IMR-90 (cell line): ENCODE measurements around the gene ABHD17C. TPM values are rescaled to one million over a fixed set of nuclear protein-coding genes. Genes with fewer than 3 reads are reported as not detected.

Experiments
- ATAC-seq: fragments of 200-7000 bp; cut with Tn5 transposase; 2 replicates; pipeline ENCODE4 v1.9.1; 2020; ENCODE audit warnings: low read depth, mild to moderate bottlenecking, moderate library complexity
- BruUV-seq: library from RNA; stranded (reverse); fragments of 400-500 nt; replicated peaks from 2 replicates; lab custom pipeline; 2021; lab: Mats Ljungman, UMichigan
- CTCF ChIA-PET: fragments of 300-600 bp; formaldehyde crosslinking; extraction: SDS; loops from one replicate; lab custom pipeline; 2021; ENCODE audit warnings: antibody characterized with exemption; lab: Yijun Ruan, JAX
- POLR2A ChIA-PET: fragments of 300-600 bp; sonication (Branson Sonifier 250); formaldehyde crosslinking; loops from one replicate; lab custom pipeline; 2022; ENCODE audit warnings: antibody characterized with exemption; ENCODE audit not compliant: unreplicated experiment; lab: Charles Lee
- DNase-seq: peaks from one replicate; pipeline ENCODE4 v3.0.0; 2013
- H2AFZ ChIP-seq: replicated peaks from 2 replicates; pipeline ENCODE3; 2013; ENCODE audit warnings: low read length, mild to moderate bottlenecking; ENCODE audit not compliant: poor library complexity
- H2AK5ac ChIP-seq: 2 replicates; pipeline ENCODE4 v1.6.1; 2013; ENCODE audit warnings: low read depth, low read length, inconsistent platforms
- H2AK9ac ChIP-seq: replicated peaks from 2 replicates; pipeline ENCODE3; 2013; ENCODE audit warnings: mild to moderate bottlenecking, low read depth, low read length, moderate library complexity; ENCODE audit not compliant: poor library complexity
- H2BK120ac ChIP-seq: 2 replicates; pipeline ENCODE4 v1.6.1; 2013; ENCODE audit warnings: low read depth, low read length, inconsistent platforms
- H2BK15ac ChIP-seq: 3 replicates; pipeline ENCODE4 v1.6.1; 2013; ENCODE audit warnings: low read depth, low read length, inconsistent platforms
- H2BK20ac ChIP-seq: 2 replicates; pipeline ENCODE4 v1.6.1; 2013; ENCODE audit warnings: low read depth, mild to moderate bottlenecking, inconsistent platforms, low read length, moderate library complexity
- H2BK5ac ChIP-seq: 2 replicates; pipeline ENCODE4 v1.6.1; 2013; ENCODE audit warnings: mild to moderate bottlenecking, low read depth, low read length, inconsistent platforms; ENCODE audit not compliant: poor library complexity, severe bottlenecking
- H3K14ac ChIP-seq: replicated peaks from 2 replicates; pipeline ENCODE4 v1.6.1; 2013; ENCODE audit warnings: low read depth, low read length, inconsistent platforms
- H3K18ac ChIP-seq: 2 replicates; pipeline ENCODE4 v1.6.1; 2013; ENCODE audit warnings: low read depth, low read length, control low read depth
- H3K23ac ChIP-seq: 2 replicates; pipeline ENCODE4 v1.6.1; 2013; ENCODE audit warnings: low read depth, low read length, inconsistent platforms
- H3K27ac ChIP-seq: 2 replicates; pipeline ENCODE4 v1.5.1; 2013; ENCODE audit warnings: mild to moderate bottlenecking, control low read depth, low read length; ENCODE audit not compliant: insufficient read depth
- H3K27me3 ChIP-seq: 2 replicates; pipeline ENCODE4 v1.6.1; 2013; ENCODE audit warnings: low read length; ENCODE audit not compliant: control insufficient read depth, insufficient read depth
- H3K36me3 ChIP-seq: 2 replicates; pipeline ENCODE4 v1.6.1; 2013; ENCODE audit warnings: low read length, mixed read lengths; ENCODE audit not compliant: control insufficient read depth, insufficient read depth
- H3K4ac ChIP-seq: 2 replicates; pipeline ENCODE4 v1.6.1; 2013; ENCODE audit warnings: low read depth, low read length, inconsistent platforms
- H3K4me1 ChIP-seq: 2 replicates; pipeline ENCODE4 v1.6.1; 2013; ENCODE audit warnings: low read length, mixed read lengths; ENCODE audit not compliant: control insufficient read depth, insufficient read depth
- H3K4me2 ChIP-seq: 2 replicates; pipeline ENCODE4 v1.6.1; 2013; ENCODE audit warnings: low read depth, mild to moderate bottlenecking, control low read depth, low read length, moderate library complexity
- H3K4me3 ChIP-seq: 2 replicates; pipeline ENCODE4 v1.5.1; 2013; ENCODE audit warnings: low read depth, mild to moderate bottlenecking, control low read depth, low read length, moderate library complexity; ENCODE audit not compliant: insufficient read depth
- H3K56ac ChIP-seq: 2 replicates; pipeline ENCODE4 v1.6.1; 2013; ENCODE audit warnings: low read length, inconsistent platforms; ENCODE audit not compliant: insufficient read depth; ENCODE audit errors: extremely low read depth
- H3K79me1 ChIP-seq, 2 experiments: 2 replicates each; pipeline ENCODE4 v1.6.1; 2013; ENCODE audit warnings: low read length in 2 of 2, inconsistent platforms in 1 of 2, low read depth in 1 of 2
- H3K9ac ChIP-seq: 2 replicates; pipeline ENCODE4 v1.6.1; 2013; ENCODE audit warnings: low read depth, low read length, control low read depth
- H3K9me1 ChIP-seq: 2 replicates; pipeline ENCODE4 v1.6.1; 2013; ENCODE audit warnings: low read length, inconsistent platforms; ENCODE audit not compliant: insufficient read depth
- H3K9me3 ChIP-seq: 2 replicates; pipeline ENCODE4 v1.6.1; 2013; ENCODE audit warnings: low read length; ENCODE audit not compliant: control insufficient read depth, insufficient read depth
- H4K20me1 ChIP-seq: 2 replicates; pipeline ENCODE4 v1.6.1; 2013; ENCODE audit warnings: low read length, inconsistent platforms; ENCODE audit not compliant: insufficient read depth
- H4K5ac ChIP-seq: 2 replicates; pipeline ENCODE4 v1.6.1; 2013; ENCODE audit warnings: mild to moderate bottlenecking, low read depth, low read length, control low read depth
- H4K8ac ChIP-seq, 2 experiments: 2 replicates each; pipeline ENCODE4 v1.6.1; 2013; ENCODE audit warnings: low read depth in 2 of 2, low read length in 2 of 2, control low read depth in 1 of 2, inconsistent platforms in 1 of 2
- H4K91ac ChIP-seq: 2 replicates; pipeline ENCODE4 v1.6.1; 2013; ENCODE audit warnings: low read depth, low read length, inconsistent platforms; ENCODE audit not compliant: insufficient read depth
- BHLHE40 ChIP-seq: fragments of 150-350 bp; IDR thresholded peaks from 2 replicates; pipeline ENCODE4 v1.6.1; 2016; ENCODE audit warnings: mild to moderate bottlenecking, low read depth, low read length
- CEBPB ChIP-seq: IDR thresholded peaks from 2 replicates; pipeline ENCODE4 v1.6.1; 2012; ENCODE audit warnings: low read depth, low read length, improper control_type of control experiment
- CHD1 ChIP-seq: IDR thresholded peaks from 2 replicates; pipeline ENCODE4 v1.6.1; 2012; ENCODE audit warnings: low read depth, low read length, improper control_type of control experiment
- CTCF ChIP-seq: conservative IDR thresholded peaks from 2 replicates; pipeline ENCODE4 v1.5.1; 2012; ENCODE audit warnings: mild to moderate bottlenecking, low read depth, low read length, improper control_type of control experiment
- ELK1 ChIP-seq: fragments of 150-350 bp; IDR thresholded peaks from 2 replicates; pipeline ENCODE4 v1.6.1; 2016; ENCODE audit warnings: low read depth, mild to moderate bottlenecking, low read length, moderate library complexity, borderline replicate concordance
- MAFK ChIP-seq: IDR thresholded peaks from 2 replicates; pipeline ENCODE4 v1.6.1; 2012; ENCODE audit warnings: low read depth, low read length, improper control_type of control experiment
- MXI1 ChIP-seq: IDR thresholded peaks from 2 replicates; pipeline ENCODE4 v1.6.1; 2012; ENCODE audit warnings: low read depth, mild to moderate bottlenecking, low read length, moderate library complexity, borderline replicate concordance
- POLR2A ChIP-seq: IDR thresholded peaks from 2 replicates; pipeline ENCODE4 v1.6.1; 2012; ENCODE audit warnings: mild to moderate bottlenecking, low read depth, low read length
- RAD21 ChIP-seq: IDR thresholded peaks from 2 replicates; pipeline ENCODE4 v1.6.1; 2012; ENCODE audit warnings: low read length, improper control_type of control experiment
- USF2 ChIP-seq: fragments of 150-350 bp; IDR thresholded peaks from 2 replicates; pipeline ENCODE4 v1.6.1; 2017; ENCODE audit warnings: mild to moderate bottlenecking, antibody characterized with exemption, low read length, low read depth
- WGBS, 2 experiments: methylation state at CpG; one replicate each; pipeline versions ENCODE4 v1.1.5 to v1.1.7; 2013; ENCODE audit warnings: missing lambda C conversion rate in 2 of 2; ENCODE audit not compliant: insufficient read length in 1 of 2; ENCODE audit errors: extremely low coverage in 2 of 2; 5-methylcytosine and 5-hydroxymethylcytosine counted together
- dilution Hi-C: fragments of 300-500 bp; cut with HindIII; formaldehyde crosslinking; loops from one replicate; pipeline ENCODE4 v1.14.3; 2018; ENCODE audit warnings: low sequenced_read_pairs; ENCODE audit not compliant: unreplicated experiment
- in situ Hi-C: fragments of 300-500 bp; cut with MboI; formaldehyde crosslinking; loops from 3 replicates; pipeline ENCODE4 v1.14.3; 2019; ENCODE audit warnings: low sequenced_read_pairs, inconsistent platforms, mixed read lengths
- intact Hi-C: fragments of 100-400 bp; cut with micrococcal nuclease; formaldehyde crosslinking; loops from 2 replicates; pipeline ENCODE4 v1.10.0; 2022
- polyA plus RNA-seq, 3 experiments: library from polyadenylated mRNA; depleted of rRNA; stranded (reverse); fragments of >200 nt; gene quantifications; 2 replicates each; pipeline ENCODE4 v1.2.3, GENCODE V29; 2012; ENCODE audit warnings: low replicate concordance in 1 of 3
- total RNA-seq: library from RNA; depleted of rRNA; stranded (reverse); fragments of >200 nt; gene quantifications from 2 replicates; pipeline ENCODE4 v1.2.3, GENCODE V29; 2012

The ABHD17C gene
- total and polyA plus RNA-seq, 2 of the 4 experiments (the other 2 are of a cell fraction) = 5.4 to 10.3 TPM

DNA sequence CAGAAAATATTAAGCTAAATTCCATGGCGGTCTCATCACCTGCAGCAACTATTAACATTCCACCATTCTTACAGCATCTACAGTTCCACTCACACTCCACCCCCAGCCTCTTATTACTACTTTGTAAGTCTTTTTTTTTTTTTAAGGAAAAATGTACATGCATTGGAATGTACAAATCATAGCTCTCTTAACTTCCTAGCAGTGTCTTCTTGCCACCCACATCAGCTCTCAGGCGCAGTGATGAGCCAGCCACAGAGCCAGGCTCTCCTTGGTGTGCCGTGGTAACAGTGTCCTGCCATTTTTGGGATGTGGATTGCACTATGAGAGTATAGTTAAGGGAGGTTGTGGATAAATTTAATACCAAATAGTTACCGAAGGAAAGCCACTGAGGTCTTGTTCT, 17.8 kb downstream of the ABHD17C start:
- in situ Hi-C loops = no loop called here

More for the DNA sequence above, 17.8 kb downstream of the ABHD17C start:
- Histone ChIP-seq H3K14ac (peak overlapping the region; percentile 75; the same call in 1 of the 2 replicates), H3K18ac (no peak overlapping the region), H4K91ac (no peak overlapping the region), H3K23ac (no peak overlapping the region; the same call in 1 of the 2 replicates), H3K4me3 (no peak overlapping the region), H2AK5ac (no peak overlapping the region), H3K4me2 (no peak overlapping the region), H4K5ac (no peak overlapping the region), H2BK20ac (no peak overlapping the region), H3K27me3 (no peaks in the 10 kb centered on the region), H2AK9ac (no peak overlapping the region), H3K79me1 (peaks cover 40 to 89% of the 10 kb centered on the region in 2 experiments), H3K9me1 (peaks cover 15% of the 10 kb centered on the region), H3K27ac (no peak overlapping the region), H3K56ac (no peak overlapping the region), H2AFZ (no peak overlapping the region), H4K8ac (no peak overlapping the region), H3K4me1 (peaks cover 2% of the 10 kb centered on the region; the same call in 1 of the 2 replicates), H2BK120ac (no peak overlapping the region), H3K4ac (no peak overlapping the region), H4K20me1 (peaks cover 86% of the 10 kb centered on the region), H3K9me3 (no peaks in the 10 kb centered on the region), H2BK5ac (no peak overlapping the region), H3K9ac (no peak overlapping the region), H2BK15ac (no peak overlapping the region), H3K36me3 (peaks cover 11% of the 10 kb centered on the region)
- BruUV-seq = no TSS peak
- intact Hi-C loops (no loop called here), dilution Hi-C loops (no loop called here)
- DNase-seq (peak; percentile 44), ATAC-seq (peak; percentile 69)
- WGBS, 2 experiments = no CpG with 5 or more reads among the region's 4 CpGs
- ChIA-PET POLR2A (no interaction called here), CTCF (interaction anchor here (0.6 kb wide), 1 partner anchor 274 kb away, joined by 3 read pairs; no protein-coding TSS in a partner anchor)
- no peak for TF ChIP-seq CHD1
- no peak for TF ChIP-seq BHLHE40
- no peak for TF ChIP-seq USF2
- TF ChIP-seq CTCF = no peak
- no peak for TF ChIP-seq MXI1
- no peak for TF ChIP-seq CEBPB
- no peak for TF ChIP-seq MAFK
- no peak for TF ChIP-seq ELK1
- TF ChIP-seq RAD21 = no peak
- TF ChIP-seq POLR2A = no peak
